Prostate gland (tissue), 2 donors: Measurements from ENCODE around the gene KIF18B.

Experiments
- POLR2AphosphoS5 ChIP-seq: sonication (generic); formaldehyde crosslinking; IDR thresholded peaks from one replicate; pipeline ENCODE4 v1.6.1; 2017; ENCODE audit warnings: antibody characterized with exemption
- TF ChIP-seq, protein P1 (sequence below), 4 experiments: fragments of 200-600 bp in 2 of 4; fragments of 450-650 bp in 2 of 4; sonication (generic) in 2 of 4; IDR thresholded peaks; 1 replicate in 3 of 4; 2 replicates in 1 of 4; pipeline ENCODE4 v1.5.1; 2016 to 2019; ENCODE audit warnings: antibody characterized with exemption in 4 of 4, mild to moderate bottlenecking in 2 of 4, moderate library complexity in 2 of 4

DNA sequence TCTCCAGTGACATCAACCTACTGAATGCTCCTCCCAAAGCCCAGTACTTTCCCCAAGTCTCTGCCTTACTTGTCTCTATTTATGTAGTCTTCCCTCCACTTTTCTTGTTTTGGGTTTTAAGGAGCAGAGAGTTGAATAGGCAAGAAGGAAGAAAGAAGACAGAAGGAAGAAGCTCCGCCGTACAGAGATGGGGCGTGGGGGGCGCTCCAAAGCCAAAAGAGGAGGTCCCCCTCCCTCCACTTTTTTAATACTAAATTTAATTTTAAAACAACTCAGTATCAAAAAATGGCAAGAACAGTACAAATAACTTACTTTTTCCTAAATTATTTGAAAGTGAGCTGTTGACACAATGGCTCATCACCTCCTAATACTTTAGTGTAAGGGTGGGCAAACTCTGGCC, 52.9 kb downstream of the KIF18B start:
- TF ChIP-seq POLR2AphosphoS5: no peak
- TF ChIP-seq, protein P1, sequence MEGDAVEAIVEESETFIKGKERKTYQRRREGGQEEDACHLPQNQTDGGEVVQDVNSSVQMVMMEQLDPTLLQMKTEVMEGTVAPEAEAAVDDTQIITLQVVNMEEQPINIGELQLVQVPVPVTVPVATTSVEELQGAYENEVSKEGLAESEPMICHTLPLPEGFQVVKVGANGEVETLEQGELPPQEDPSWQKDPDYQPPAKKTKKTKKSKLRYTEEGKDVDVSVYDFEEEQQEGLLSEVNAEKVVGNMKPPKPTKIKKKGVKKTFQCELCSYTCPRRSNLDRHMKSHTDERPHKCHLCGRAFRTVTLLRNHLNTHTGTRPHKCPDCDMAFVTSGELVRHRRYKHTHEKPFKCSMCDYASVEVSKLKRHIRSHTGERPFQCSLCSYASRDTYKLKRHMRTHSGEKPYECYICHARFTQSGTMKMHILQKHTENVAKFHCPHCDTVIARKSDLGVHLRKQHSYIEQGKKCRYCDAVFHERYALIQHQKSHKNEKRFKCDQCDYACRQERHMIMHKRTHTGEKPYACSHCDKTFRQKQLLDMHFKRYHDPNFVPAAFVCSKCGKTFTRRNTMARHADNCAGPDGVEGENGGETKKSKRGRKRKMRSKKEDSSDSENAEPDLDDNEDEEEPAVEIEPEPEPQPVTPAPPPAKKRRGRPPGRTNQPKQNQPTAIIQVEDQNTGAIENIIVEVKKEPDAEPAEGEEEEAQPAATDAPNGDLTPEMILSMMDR (IDR thresholded peaks at IDR 0.05): no peak
